ENCODE data around the gene PLLP. TPM values are rescaled to one million over a fixed set of nuclear protein-coding genes. Genes with fewer than 3 reads are reported as not detected.
A peak's percentile ranks its signal among the peaks of the same experiment; 100 is the strongest.

Gene PLLP
- total and polyA plus RNA-seq, 10 of the 15 experiments (the other 5 are each of a cell fraction or from before 2014, with no cell fraction given) = 0.21 to 5.8 (median 0.67) TPM

GRCh38 chr16:57315416-57315815 is 30.9 kb upstream of the PLLP start (continued):
- TF ChIP-seq ZSCAN29 (IDR thresholded peaks at IDR 0.05) (no peak), SP1 (IDR thresholded peaks at IDR 0.05; ENCODE audit: low read depth, low read length) (no peak), ZNF384 (IDR thresholded peaks at IDR 0.05; ENCODE audit: borderline replicate concordance, low read depth, low read length) (no peak), ATF7 (IDR thresholded peaks at IDR 0.05; ENCODE audit: low read depth) (no peak), CHD4 (IDR thresholded peaks at IDR 0.05) (no peak), EP300 (IDR thresholded peaks at IDR 0.05; ENCODE audit: borderline replicate concordance in 1 of 2, control insufficient read depth in 1 of 2, low read depth in 2 of 2, low read length in 2 of 2) (no peak), KLF5 (IDR thresholded peaks at IDR 0.05; ENCODE audit: partially characterized antibody) (no peak), EED (IDR thresholded peaks at IDR 0.05; ENCODE audit: low read depth) (no peak), MAX (IDR thresholded peaks at IDR 0.05; ENCODE audit: low read depth, low read length) (no peak), CHD1 (IDR thresholded peaks at IDR 0.05; ENCODE audit: low read depth, low read length) (no peak)

- in situ Hi-C loops (cut with MboI) = no loop called here
- CTCF ChIA-PET = interaction anchor here (0.5 to 1.4 kb wide), 9 partner anchors 9 to 108 kb away, joined by 3 to 10 read pairs (median 3); no protein-coding TSS in a partner anchor
- TF ChIP-seq STAT3 (IDR thresholded peaks at IDR 0.05; ENCODE audit: low read depth, low read length) (no peak), IKZF1 (conservative IDR thresholded peaks at IDR 0.05) (peak; percentile 47), DPF2 (IDR thresholded peaks at IDR 0.05) (0 out of 2 replicates have a peak, but pooled peaks have one; percentile 19), RELB (IDR thresholded peaks at IDR 0.05; ENCODE audit: low read depth) (peak; percentile 48; the same call in 1 of the 2 replicates), MTA3 (IDR thresholded peaks at IDR 0.05; ENCODE audit: borderline replicate concordance, low read length) (peak; percentile 61; the same call in 1 of the 2 replicates), IKZF2 (IDR thresholded peaks at IDR 0.05) (peak; percentile 59 to 74; a peak in 2 of 4 replicates), NFIC (IDR thresholded peaks at IDR 0.05; ENCODE audit: low read depth, low read length) (0 out of 2 replicates have a peak, but pooled peaks have one; percentile 31), MEF2B (IDR thresholded peaks at IDR 0.05; ENCODE audit: partially characterized antibody, poor library complexity, severe bottlenecking) (peak; percentile 20), ETV6 (conservative IDR thresholded peaks at IDR 0.05 in 1 of 2, IDR thresholded peaks at IDR 0.05 in 1 of 2; ENCODE audit: borderline replicate concordance in 1 of 2, low read depth in 1 of 2) (peak in 1 of 2 experiments; percentile 12; a peak in 1 of 4 replicates), RFX5 (IDR thresholded peaks at IDR 0.05; ENCODE audit: low read depth, low read length) (no peak), NR2C1 (IDR thresholded peaks at IDR 0.05) (no peak), RAD21 (IDR thresholded peaks at IDR 0.05; ENCODE audit: insufficient read depth, low read depth, low read length) (no peak), JUNB (IDR thresholded peaks at IDR 0.05) (peak; percentile 47; the same call in 1 of the 2 replicates)
These were observed 29.8 kb upstream of the PLLP start for GRCh38 chr16:57314161-57314785.

More at GRCh38 chr16:57314161-57314785, 29.8 kb upstream of the PLLP start:
- SMC1A ChIA-PET (ENCODE audit: uncharacterized antibody, unreplicated experiment) = interaction anchor here (0.7 to 1.6 kb wide), 15 partner anchors 9 to 905 kb away, joined by 3 to 9 read pairs (median 3); no protein-coding TSS in a partner anchor
- no peaks in the 10 kb centered on the region for H3K79me2 ChIP-seq (ENCODE audit: control insufficient read depth, insufficient read depth, low read length)
- RAD21 ChIA-PET (ENCODE audit: unreplicated experiment) = interaction anchor here (0.7 to 2.6 kb wide), 13 partner anchors 9 to 104 kb away, joined by 3 to 7 read pairs (median 4); no protein-coding TSS in a partner anchor
- H3K4me3 ChIP-seq = no peak overlapping the region
- POLR2A ChIA-PET = interaction anchor here (0.6 to 1.2 kb wide), 5 partner anchors 10 to 103 kb away, joined by 3 to 6 read pairs (median 4); no protein-coding TSS in a partner anchor
- 6% methylated on average over 1 of the region's 1 CpG for WGBS (ENCODE audit: insufficient coverage, insufficient replicate concordance, low lambda C conversion rate, missing lambda C conversion rate)
- H3K27ac ChIP-seq (ENCODE audit: control insufficient read depth, insufficient read depth) = no peak overlapping the region
- intact Hi-C loops (cut with micrococcal nuclease; ENCODE audit: unreplicated experiment) = no loop called here
- no peak for DNase-seq (ENCODE audit: low read depth, low spot score)
- H2AFZ ChIP-seq (ENCODE audit: control insufficient read depth, low read depth, low read length) = no peak overlapping the region; the same call in 1 of the 2 replicates
- H4K20me1 ChIP-seq (ENCODE audit: control insufficient read depth, insufficient read depth) = no peaks in the 10 kb centered on the region
- H3K9ac ChIP-seq (ENCODE audit: control insufficient read depth, insufficient read depth, low read length) = no peak overlapping the region
- H3K36me3 ChIP-seq (ENCODE audit: control insufficient read depth in 2 of 2, insufficient read depth in 2 of 2, low read length in 1 of 2) = no peaks in the 10 kb centered on the region
- peak; percentile 59 for ATAC-seq
- peak overlapping the region; percentile 21; the same call in 1 of the 2 replicates for H3K4me2 ChIP-seq (ENCODE audit: control insufficient read depth, insufficient read depth)
- peak; percentile 69 for FAIRE-seq
- H3K4me1 ChIP-seq (ENCODE audit: control insufficient read depth, insufficient read depth, low read length) = peaks cover 16% of the 10 kb centered on the region
- no peaks in the 10 kb centered on the region for H3K9me3 ChIP-seq (replicated peaks; ENCODE audit: control insufficient read depth, insufficient read depth, low read length)
- no TSS peak for BruUV-seq (replicated peaks)
- H3K27me3 ChIP-seq (replicated peaks in 1 of 2; ENCODE audit: control insufficient read depth in 2 of 2, insufficient read depth in 2 of 2, low read length in 1 of 2) = no peaks in the 10 kb centered on the region
